Measurements from ENCODE around the gene CD300LB.
"Not testable (repeated sequence)": the region's sequence is repeated elsewhere in the genome, so short reads cannot be mapped to it uniquely, and the experiment has no call there.

Gene CD300LB

GRCh38 chr17:74499992-74500391 lies 31.3 kb downstream of the CD300LB start:
- DNase-seq (ENCODE audit: low read depth in 1 of 2, low spot score in 1 of 2) = no peak

GRCh38 chr17:74497471-74497870 lies 33.8 kb downstream of the CD300LB start:
- no peak for DNase-seq (ENCODE audit: low read depth in 1 of 2, low spot score in 1 of 2)

- peak; percentile 44 to 59 for DNase-seq (ENCODE audit: low read depth in 1 of 2, low spot score in 1 of 2)
Measured at GRCh38 chr17:74493331-74493833, 37.9 kb downstream of the CD300LB start.

- DNase-seq (ENCODE audit: low read depth in 1 of 2, low spot score in 1 of 2) = no peak
Measured at GRCh38 chr17:74491626-74492025, 39.6 kb downstream of the CD300LB start.

GRCh38 chr17:74490716-74491115 lies 40.6 kb downstream of the CD300LB start:
- no peak for DNase-seq (ENCODE audit: low read depth in 1 of 2, low spot score in 1 of 2)

GRCh38 chr17:74488276-74488675 lies 43.0 kb downstream of the CD300LB start:
- not testable (repeated sequence) for DNase-seq (ENCODE audit: low read depth in 1 of 2, low spot score in 1 of 2)

GRCh38 chr17:74485841-74486240 lies 45.4 kb downstream of the CD300LB start:
- DNase-seq (ENCODE audit: low read depth in 1 of 2, low spot score in 1 of 2) = no peak

- DNase-seq (ENCODE audit: low read depth in 1 of 2, low spot score in 1 of 2) = no peak
Measured at GRCh38 chr17:74485022-74485743, 46.1 kb downstream of the CD300LB start.

- no peak for DNase-seq (ENCODE audit: low read depth in 1 of 2, low spot score in 1 of 2)
Measured at GRCh38 chr17:74484066-74484465, 47.2 kb downstream of the CD300LB start.

GRCh38 chr17:74481621-74482020 lies 49.7 kb downstream of the CD300LB start:
- no peak for DNase-seq (ENCODE audit: low read depth in 1 of 2, low spot score in 1 of 2)

GRCh38 chr17:74480290-74480689 lies 51.0 kb downstream of the CD300LB start:
- DNase-seq (ENCODE audit: low read depth in 1 of 2, low spot score in 1 of 2) = no peak

GRCh38 chr17:74478420-74479100 lies 52.7 kb downstream of the CD300LB start:
- DNase-seq (ENCODE audit: low read depth in 1 of 2, low spot score in 1 of 2) = no peak

- DNase-seq (ENCODE audit: low read depth in 1 of 2, low spot score in 1 of 2) = no peak
Measured at GRCh38 chr17:74477411-74477810, 53.9 kb downstream of the CD300LB start.

- DNase-seq (ENCODE audit: low read depth in 1 of 2, low spot score in 1 of 2) = no peak
Measured at GRCh38 chr17:74475189-74475588, 56.1 kb downstream of the CD300LB start.

- no peak for DNase-seq (ENCODE audit: low read depth in 1 of 2, low spot score in 1 of 2)
Measured at GRCh38 chr17:74474043-74474792, 57.1 kb downstream of the CD300LB start.

GRCh38 chr17:74473294-74473693 lies 58.0 kb downstream of the CD300LB start:
- DNase-seq (ENCODE audit: low read depth in 1 of 2, low spot score in 1 of 2) = no peak

- DNase-seq (ENCODE audit: low read depth in 1 of 2, low spot score in 1 of 2) = no peak
Measured at GRCh38 chr17:74472890-74473289, 58.4 kb downstream of the CD300LB start.

- no peak for DNase-seq (ENCODE audit: low read depth in 1 of 2, low spot score in 1 of 2)
Measured at GRCh38 chr17:74471341-74471740, 59.9 kb downstream of the CD300LB start.

Data from activated CD4-positive, alpha-beta T cell treated with anti-CD3 and anti-CD28 coated beads, Interleukin-2, amount 50 U/mL, for 24 hours (primary cell).